Heart left ventricle (tissue), 16 donors: ENCODE measurements around the gene ULK4. TPM values are rescaled to one million over a fixed set of nuclear protein-coding genes. Genes with fewer than 3 reads are reported as not detected.
A peak's percentile ranks its signal among the peaks of the same experiment; 100 is the strongest.

Source experiments
- ATAC-seq, 4 donors: fragments of 200-7000 bp; cut with Tn5 transposase; one replicate each; pipeline ENCODE4 v1.9.1; 2020 to 2022; ENCODE audit warnings: moderate library complexity in 4 of 4, mild to moderate bottlenecking in 3 of 4, moderate number of reproducible peaks in 1 of 4
- DNase-seq, 5 donors: peaks; one replicate each; pipeline ENCODE4 v3.0.0-alpha.2; 2020
- H3K27ac ChIP-seq, 12 donors: fragments of 200-600 bp; sonication (generic) in 4 of 12; one replicate each; pipeline versions ENCODE4 v1.5.0 to v1.8.0; 2016 to 2022; ENCODE audit warnings: mild to moderate bottlenecking in 2 of 12
- H3K27me3 ChIP-seq, 9 donors: fragments of 200-600 bp; sonication (generic) in 2 of 9; one replicate each; pipeline versions ENCODE4 v1.5.1 to v1.8.0; 2016 to 2022; ENCODE audit warnings: mild to moderate bottlenecking in 3 of 9
- H3K36me3 ChIP-seq, 9 donors: fragments of 200-600 bp; sonication (generic) in 2 of 9; one replicate each; pipeline versions ENCODE4 v1.5.0 to v1.8.0; 2018 to 2022; ENCODE audit warnings: mild to moderate bottlenecking in 2 of 9
- H3K4me1 ChIP-seq, 12 donors: fragments of 200-600 bp; sonication (generic) in 4 of 12; one replicate each; pipeline versions ENCODE4 v1.5.0 to v1.8.0; 2016 to 2022; ENCODE audit warnings: mild to moderate bottlenecking in 3 of 12
- H3K4me3 ChIP-seq, 12 donors: fragments of 200-600 bp; sonication (generic) in 4 of 12; one replicate each; pipeline versions ENCODE4 v1.5.0 to v1.8.0; 2017 to 2022; ENCODE audit warnings: mild to moderate bottlenecking in 9 of 12, moderate library complexity in 4 of 12
- H3K9me3 ChIP-seq, 12 donors: fragments of 200-600 bp; sonication (generic) in 4 of 12; one replicate each; pipeline versions ENCODE4 v1.5.0 to v1.8.0; 2016 to 2022; ENCODE audit warnings: mild to moderate bottlenecking in 1 of 12
- POLR2A ChIP-seq, 2 donors: fragments of 450-650 bp; IDR thresholded peaks; one replicate each; pipeline ENCODE4 v1.6.1; 2017; ENCODE audit warnings: antibody characterized with exemption in 2 of 2, mild to moderate bottlenecking in 2 of 2, moderate library complexity in 2 of 2
- WGBS, 4 donors: extraction: QIAGEN DNeasy Blood & Tissue Kit in 2 of 4; methylation state at CpG; one replicate each; pipeline versions ENCODE4 v1.1.5 to v1.1.7; 2013 to 2018; 5-methylcytosine and 5-hydroxymethylcytosine counted together
- intact Hi-C, 10 donors: fragments of 100-400 bp; cut with DNase I; formaldehyde crosslinking; loops; one replicate each; pipeline versions ENCODE4 v1.11.1 to v1.14.2; 2022
- long read RNA-seq, 3 donors: library from polyadenylated mRNA; unstranded; transcript quantifications; one replicate each; pipeline ENCODE4 v2.0.0, GENCODE V29; 2020 to 2021
- polyA plus RNA-seq, 2 donors: library from polyadenylated mRNA; stranded (reverse); fragments of 200-250 nt; gene quantifications; one replicate each; pipeline ENCODE4 v1.2.3, GENCODE V29; 2013
- total RNA-seq, 9 donors: library from RNA; depleted of rRNA in 2 of 9; stranded (reverse); fragments of >200 nt in 2 of 9; fragmentation: NEBNext Ultra II Directional in 3 of 9; extraction: Animal tissue kit (Norgen Biotek cat#: 25700) in 3 of 9; gene quantifications; one replicate each; pipeline versions ENCODE4 v1.1.0 to v1.2.4, GENCODE V29; 2016 to 2023
- TF ChIP-seq, protein P1 (sequence below), 12 donors: fragments of 200-600 bp; sonication (generic) in 4 of 12; IDR thresholded peaks; one replicate each; pipeline versions ENCODE4 v1.5.0 to v1.8.0; 2018 to 2022; ENCODE audit warnings: antibody characterized with exemption in 12 of 12, mild to moderate bottlenecking in 5 of 12
- donor health status: ischemic (EF 13 %, LVEDD 7.1; RV severe dilation, severe dysfunction).
- donor health status: healthy with polysubstance abuse.
- donor health status: DM: no; HTN: yes; CAD: no.
- donor health status: DM: no; HTN: no; CAD: no.
- donor health status: ischemic (EF 25% LVEDD 6.9; RV normal size, moderate dysfunction).
- donor health status: ischemic (EF 25% LVEDD 5.7; RV mildly dilated, moderate dysfunction).
- donor health status: healthy.
- donor health status: DM: yes; HTN: yes; CAD: no.
- donor health status: ischemic (EF 35%, LVEDD 5.7; RV mildly dilated, moderate dysfunction).
- donor health status: nonischemic (EF 11% LVEDD 7.7; RV severe dilation, severe dysfunction).
- donor health status: DM: yes; HTN: yes; CAD: no.
- donor health status: PGD.
- donor health status: ischemic (EF 29% LVEDD 5.4; RV normal size, mild dysfunction).
- donor health status: nonischemic (EF 23%, LVEDD 6.1; RV moderate dilation, normal function).

ULK4 gene
- 1 to 10 TPM; 1.8 to 6.1 (median 3.7) TPM for total RNA-seq
- 1 to 10 TPM in 1 of 2 donors, under 1 TPM in 1; 0.91 to 1.6 TPM for polyA plus RNA-seq
- long read RNA-seq, donor 1, partial matches to known transcripts, result 0 of 1 reads
- long read RNA-seq, donor 1, other reads (novel, unspliced or antisense), result 1 of 1 reads
- long read RNA-seq, donor 2, partial matches to known transcripts, result 3 of 4 reads
- long read RNA-seq, donor 2, other reads (novel, unspliced or antisense), result 1 of 4 reads
- long read RNA-seq, donor 3, partial matches to known transcripts, result 0 of 2 reads
- long read RNA-seq, donor 3, other reads (novel, unspliced or antisense), result 2 of 2 reads

DNA sequence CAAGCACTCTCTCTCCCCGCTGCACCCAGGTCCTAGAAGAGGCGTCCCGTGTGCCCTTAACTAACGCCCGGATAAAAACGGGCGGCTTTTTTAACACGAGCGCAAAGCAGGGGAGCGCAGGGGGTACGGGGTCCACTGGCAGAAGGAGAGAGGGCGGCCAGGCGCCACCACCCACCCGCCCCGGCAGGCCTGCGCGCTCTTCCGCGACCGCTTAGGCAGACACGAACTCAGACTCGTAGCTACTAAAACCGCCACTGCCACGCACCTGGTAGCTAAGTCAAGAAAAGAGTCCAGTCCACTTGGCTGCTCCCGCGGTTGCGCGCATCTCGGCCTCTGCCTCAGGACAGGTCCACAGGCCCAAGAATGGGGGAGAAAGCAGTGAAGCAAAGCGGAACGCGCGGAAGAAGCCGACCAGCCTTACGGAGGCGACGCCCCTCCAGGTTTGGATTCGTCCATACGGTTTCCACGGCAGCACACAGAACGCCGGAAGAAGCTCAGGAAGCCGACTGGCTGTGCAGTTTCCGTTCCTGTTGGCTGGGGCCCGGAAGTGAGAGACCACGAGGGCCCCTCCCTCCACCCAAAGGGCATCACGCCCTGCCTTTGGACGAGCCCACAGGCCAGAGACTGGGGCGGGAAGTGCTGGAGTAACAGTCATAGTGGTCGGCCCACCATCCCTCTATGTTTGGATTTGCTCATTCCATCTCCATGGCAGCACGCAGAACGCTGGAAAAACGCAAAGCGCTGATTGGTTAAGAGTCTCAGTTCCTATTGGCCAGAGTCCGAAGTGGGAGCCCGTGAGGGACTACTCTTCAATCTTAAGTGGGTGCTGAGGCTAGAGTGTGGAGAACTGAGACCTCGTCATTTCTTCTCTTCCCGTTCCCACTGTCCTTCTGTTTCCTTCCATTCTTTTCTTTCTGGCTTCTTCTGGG is at the start of gene ULK4:
TSS of gene ULK4 (minus strand) at position 353 of the 929 bp plus-strand sequence. CDS start 7,344 bp downstream, outside the sequence.
- peak in 1 of 2 donors; percentile 60 for TF ChIP-seq POLR2A (IDR thresholded peaks at IDR 0.05)
- TF ChIP-seq, protein P1, sequence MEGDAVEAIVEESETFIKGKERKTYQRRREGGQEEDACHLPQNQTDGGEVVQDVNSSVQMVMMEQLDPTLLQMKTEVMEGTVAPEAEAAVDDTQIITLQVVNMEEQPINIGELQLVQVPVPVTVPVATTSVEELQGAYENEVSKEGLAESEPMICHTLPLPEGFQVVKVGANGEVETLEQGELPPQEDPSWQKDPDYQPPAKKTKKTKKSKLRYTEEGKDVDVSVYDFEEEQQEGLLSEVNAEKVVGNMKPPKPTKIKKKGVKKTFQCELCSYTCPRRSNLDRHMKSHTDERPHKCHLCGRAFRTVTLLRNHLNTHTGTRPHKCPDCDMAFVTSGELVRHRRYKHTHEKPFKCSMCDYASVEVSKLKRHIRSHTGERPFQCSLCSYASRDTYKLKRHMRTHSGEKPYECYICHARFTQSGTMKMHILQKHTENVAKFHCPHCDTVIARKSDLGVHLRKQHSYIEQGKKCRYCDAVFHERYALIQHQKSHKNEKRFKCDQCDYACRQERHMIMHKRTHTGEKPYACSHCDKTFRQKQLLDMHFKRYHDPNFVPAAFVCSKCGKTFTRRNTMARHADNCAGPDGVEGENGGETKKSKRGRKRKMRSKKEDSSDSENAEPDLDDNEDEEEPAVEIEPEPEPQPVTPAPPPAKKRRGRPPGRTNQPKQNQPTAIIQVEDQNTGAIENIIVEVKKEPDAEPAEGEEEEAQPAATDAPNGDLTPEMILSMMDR (IDR thresholded peaks at IDR 0.05), result no peak
- no peaks in the 10 kb centered on the region for H3K36me3 ChIP-seq
- peak; percentile 98 for ATAC-seq
- WGBS, 4 donors, result 0 to 1% (median 0%) methylated on average over 32 to 58 of the region's 58 CpGs
- H3K9me3 ChIP-seq, result no peaks in the 10 kb centered on the region
- intact Hi-C loops, result loop anchor here in 8 of 10 donors (2.0 to 10.0 kb wide), 6 partner anchors 50 to 137 kb away; no protein-coding TSS in a partner anchor
- H3K4me3 ChIP-seq, result peak within 1 kb of the TSS; percentile 75 to 98 (median 88)
- peaks cover 0 to 15% (median 9%) of the 10 kb centered on the region in 12 donors for H3K4me1 ChIP-seq
- peak; percentile 97 to 99 (median 98) for DNase-seq
- H3K27ac ChIP-seq, result peak within 1 kb of the TSS in 11 of 12 donors; percentile 52 to 86 (median 75)
- no peaks in the 10 kb centered on the region for H3K27me3 ChIP-seq

DNA sequence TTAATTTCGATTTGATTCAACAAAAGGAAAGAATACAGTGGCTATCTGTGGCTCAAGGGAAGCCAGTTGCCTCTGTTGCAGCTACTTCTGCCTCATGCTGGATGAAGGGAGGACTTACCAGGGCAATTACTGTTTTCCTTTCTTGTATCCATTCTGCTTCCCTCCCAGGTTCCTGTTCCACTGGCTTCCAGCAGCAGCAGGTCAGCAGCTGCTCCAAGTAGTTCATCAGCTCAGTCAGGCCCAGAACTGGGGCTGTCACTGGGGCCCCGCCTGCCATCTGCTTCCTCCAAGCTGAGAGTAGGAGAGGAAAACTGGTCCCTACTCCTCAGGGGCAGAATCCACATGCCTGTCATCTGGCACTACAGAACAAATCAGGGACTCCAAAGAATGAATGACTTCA is 48.6 kb upstream of the ULK4 start:
- peaks cover 0 to 26% (median 12%) of the 10 kb centered on the region in 12 donors for H3K4me1 ChIP-seq
- no peak overlapping the region for H3K4me3 ChIP-seq
- TF ChIP-seq, protein P1 (IDR thresholded peaks at IDR 0.05), result no peak
- TF ChIP-seq POLR2A (IDR thresholded peaks at IDR 0.05), result no peak
- H3K36me3 ChIP-seq, result no peaks in the 10 kb centered on the region
- no peak overlapping the region for H3K27ac ChIP-seq
- no peak for ATAC-seq
- H3K27me3 ChIP-seq, result no peaks in the 10 kb centered on the region
- no peak for DNase-seq
- intact Hi-C loops, result loop anchor here (5.0 to 10.0 kb wide), 8 partner anchors 46 to 184 kb away; partner anchors contain the start of gene ULK4 (in 6 of the 10)
- H3K9me3 ChIP-seq, result no peaks in the 10 kb centered on the region
- WGBS, 4 donors, result 50 to 62% (median 59%) methylated on average over 2 of the region's 2 CpGs

DNA sequence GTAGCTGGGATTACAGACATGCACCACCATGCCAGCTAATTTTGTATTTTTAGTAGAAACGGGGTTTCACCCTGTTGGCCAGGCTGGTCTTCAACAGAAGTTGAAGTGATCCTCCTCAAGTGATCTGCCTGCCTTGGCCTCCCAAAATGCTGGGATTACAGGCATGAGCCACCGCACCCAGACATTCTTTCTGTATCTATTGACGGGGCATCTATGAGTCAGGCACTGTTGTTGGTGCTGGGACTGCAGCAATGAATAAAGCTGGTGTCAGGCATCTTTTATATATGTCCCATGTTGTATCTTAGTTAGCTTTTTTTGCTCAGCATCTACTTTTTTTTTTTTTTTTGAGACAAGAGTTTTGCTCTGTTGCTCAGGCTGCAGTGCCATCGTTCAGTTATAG is 47.6 kb upstream of the ULK4 start:
- ATAC-seq, result no peak
- no peaks in the 10 kb centered on the region for H3K9me3 ChIP-seq
- TF ChIP-seq, protein P1 (IDR thresholded peaks at IDR 0.05), result no peak
- no peak for TF ChIP-seq POLR2A (IDR thresholded peaks at IDR 0.05)
- WGBS, 4 donors, result 92 to 97% (median 93%) methylated on average over 4 of the region's 4 CpGs
- peaks cover 0 to 16% (median 6%) of the 10 kb centered on the region in 12 donors for H3K4me1 ChIP-seq
- no peak overlapping the region for H3K4me3 ChIP-seq
- intact Hi-C loops, result loop anchor here in 3 of 10 donors (5.0 to 10.0 kb wide), 3 partner anchors 42 to 115 kb away; no protein-coding TSS in a partner anchor
- H3K27ac ChIP-seq, result no peak overlapping the region
- H3K36me3 ChIP-seq, result no peaks in the 10 kb centered on the region
- H3K27me3 ChIP-seq, result no peaks in the 10 kb centered on the region
- DNase-seq, result no peak
